SK-N-SH treated with all-trans-retinoic acid at 6 μM for 48 hours (cell line): ENCODE results near the gene GOLGA8J.
"Not testable (repeated sequence)": the region's sequence is repeated elsewhere in the genome, so short reads cannot be mapped to it uniquely, and the experiment has no call there.

Source experiments
- OSR1 ChIP-seq: fragments of 250-450 bp; sonication (Bioruptor Pico); IDR thresholded peaks from 2 replicates; pipeline ENCODE4 v1.8.0; 2022; ENCODE audit warnings: moderate library complexity, mild to moderate bottlenecking, inconsistent platforms
- PATZ1 ChIP-seq: fragments of 250-450 bp; sonication (Bioruptor Pico); IDR thresholded peaks from 2 replicates; pipeline ENCODE4 v1.8.0; 2020; ENCODE audit warnings: mild to moderate bottlenecking, moderate library complexity, borderline replicate concordance
- PPARA ChIP-seq: fragments of 250-450 bp; sonication (Bioruptor Pico); IDR thresholded peaks from 2 replicates; pipeline ENCODE4 v1.5.0; 2020; ENCODE audit warnings: mild to moderate bottlenecking, borderline replicate concordance
- ZC3H10 ChIP-seq: fragments of 250-450 bp; sonication (Bioruptor Pico); IDR thresholded peaks from 2 replicates; pipeline ENCODE4 v1.5.1; 2021; ENCODE audit warnings: mild to moderate bottlenecking, moderate library complexity
- ZFP3 ChIP-seq: fragments of 250-450 bp; sonication (Bioruptor Pico); IDR thresholded peaks from 2 replicates; pipeline ENCODE4 v1.5.0; 2020; ENCODE audit warnings: mild to moderate bottlenecking, moderate library complexity
- ZFP30 ChIP-seq: fragments of 450-650 bp; formaldehyde crosslinking; IDR thresholded peaks from 2 replicates; pipeline ENCODE4 v1.5.0; 2022; ENCODE audit warnings: mild to moderate bottlenecking, moderate library complexity
- ZNF565 ChIP-seq: fragments of 450-650 bp; formaldehyde crosslinking; conservative IDR thresholded peaks from 2 replicates; pipeline ENCODE4 v1.5.0; 2020; ENCODE audit warnings: low read depth, mild to moderate bottlenecking, moderate library complexity
- ZNF70 ChIP-seq: fragments of 450-650 bp; formaldehyde crosslinking; IDR thresholded peaks from 2 replicates; pipeline ENCODE4 v1.5.0; 2020; ENCODE audit warnings: mild to moderate bottlenecking, moderate library complexity

- TF ChIP-seq ZNF70 (CRISPR knock-in tag); ZNF565; PATZ1 (CRISPR knock-in tag); ZFP3; ZC3H10 (CRISPR knock-in tag); PPARA (CRISPR knock-in tag); ZFP30; OSR1 (CRISPR knock-in tag): not testable (repeated sequence)
These were observed 15.1 kb downstream of the GOLGA8J start for GRCh38 chr15:30097827-30098226.
